ENCODE measurements around the gene VAMP5. TPM values are rescaled to one million over a fixed set of nuclear protein-coding genes. Genes with fewer than 3 reads are reported as not detected.

VAMP5 gene
- total RNA-seq, 4 donors from 2014 or later: 6.1 to 45.6 (median 17.0) TPM

- H3K27ac ChIP-seq: no peak overlapping the region
- 83 to 85% methylated on average over 8 of the region's 8 CpGs for WGBS, 2 donors
- DNase-seq: no peak
These were observed 50.8 kb downstream of the VAMP5 start for GRCh38 chr2:85635011-85635410.

GRCh38 chr2:85635636-85636035 is 51.4 kb downstream of the VAMP5 start:
- H3K4me1 ChIP-seq: peaks cover 0 to 7% (median 0%) of the 10 kb centered on the region in 3 donors
- intact Hi-C loops (cut with DNase I): no loop called here
- no peak for DNase-seq
- no peaks in the 10 kb centered on the region for H3K9me3 ChIP-seq
- TF ChIP-seq, protein P1, sequence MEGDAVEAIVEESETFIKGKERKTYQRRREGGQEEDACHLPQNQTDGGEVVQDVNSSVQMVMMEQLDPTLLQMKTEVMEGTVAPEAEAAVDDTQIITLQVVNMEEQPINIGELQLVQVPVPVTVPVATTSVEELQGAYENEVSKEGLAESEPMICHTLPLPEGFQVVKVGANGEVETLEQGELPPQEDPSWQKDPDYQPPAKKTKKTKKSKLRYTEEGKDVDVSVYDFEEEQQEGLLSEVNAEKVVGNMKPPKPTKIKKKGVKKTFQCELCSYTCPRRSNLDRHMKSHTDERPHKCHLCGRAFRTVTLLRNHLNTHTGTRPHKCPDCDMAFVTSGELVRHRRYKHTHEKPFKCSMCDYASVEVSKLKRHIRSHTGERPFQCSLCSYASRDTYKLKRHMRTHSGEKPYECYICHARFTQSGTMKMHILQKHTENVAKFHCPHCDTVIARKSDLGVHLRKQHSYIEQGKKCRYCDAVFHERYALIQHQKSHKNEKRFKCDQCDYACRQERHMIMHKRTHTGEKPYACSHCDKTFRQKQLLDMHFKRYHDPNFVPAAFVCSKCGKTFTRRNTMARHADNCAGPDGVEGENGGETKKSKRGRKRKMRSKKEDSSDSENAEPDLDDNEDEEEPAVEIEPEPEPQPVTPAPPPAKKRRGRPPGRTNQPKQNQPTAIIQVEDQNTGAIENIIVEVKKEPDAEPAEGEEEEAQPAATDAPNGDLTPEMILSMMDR (IDR thresholded peaks at IDR 0.05): no peak
- H3K36me3 ChIP-seq: peaks cover 13 to 100% (median 65%) of the 10 kb centered on the region in 3 donors
- no peak overlapping the region for H3K4me3 ChIP-seq
- H3K27me3 ChIP-seq: no peaks in the 10 kb centered on the region
- 65 to 71% methylated on average over 4 of the region's 4 CpGs for WGBS, 2 donors
- no peak overlapping the region for H3K27ac ChIP-seq

More at GRCh38 chr2:85635011-85635410, 50.8 kb downstream of the VAMP5 start:
- peaks cover 0 to 7% (median 0%) of the 10 kb centered on the region in 3 donors for H3K4me1 ChIP-seq
- H3K36me3 ChIP-seq: peaks cover 13 to 100% (median 59%) of the 10 kb centered on the region in 3 donors
- no peaks in the 10 kb centered on the region for H3K9me3 ChIP-seq
- intact Hi-C loops (cut with DNase I): no loop called here
- no peaks in the 10 kb centered on the region for H3K27me3 ChIP-seq
- H3K4me3 ChIP-seq: no peak overlapping the region
- no peak for TF ChIP-seq POLR2A (IDR thresholded peaks at IDR 0.05)
- TF ChIP-seq, protein P1 (IDR thresholded peaks at IDR 0.05): no peak

DNA sequence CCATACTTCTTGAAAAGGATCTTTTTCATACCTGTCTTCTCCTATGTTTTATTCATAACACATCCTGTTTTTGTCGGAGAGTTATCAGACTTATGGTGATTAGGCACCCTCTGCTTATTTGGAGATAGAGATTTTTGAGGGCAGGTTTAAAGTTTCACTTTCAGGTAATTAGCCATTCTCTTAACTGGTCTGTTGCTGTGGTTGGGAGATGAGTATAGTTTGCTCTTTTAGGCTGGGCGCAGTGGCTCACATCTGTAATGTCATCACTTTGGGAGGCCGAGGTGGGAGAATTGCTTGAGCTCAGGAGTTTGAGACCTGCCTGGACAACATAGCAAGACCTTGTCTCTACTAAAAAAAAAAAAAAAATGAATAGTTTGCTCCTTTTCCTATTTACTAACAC is 58.5 kb downstream of the VAMP5 start:
- Histone ChIP-seq H3K27ac (no peak overlapping the region), H3K27me3 (no peaks in the 10 kb centered on the region), H3K9me3 (no peaks in the 10 kb centered on the region), H3K36me3 (peaks cover 42 to 100% (median 74%) of the 10 kb centered on the region in 3 donors), H3K4me1 (peaks cover 0 to 2% (median 0%) of the 10 kb centered on the region in 3 donors), H3K4me3 (no peak overlapping the region)
- 40 to 75% methylated on average over 3 of the region's 3 CpGs for WGBS, 2 donors
- TF ChIP-seq, protein P1 (IDR thresholded peaks at IDR 0.05): no peak
- intact Hi-C loops (cut with DNase I): no loop called here
- DNase-seq: no peak

Small RNAs within 50 kb of the gene (small RNA-seq; reads per million reads assigned to genes)
- 0 reads per million in 4 donors for gene RN7SL126P

Other genes with a start within 250 kb of the VAMP5 start
- gene RETSAT, start 229.9 kb upstream of the VAMP5 start, total RNA-seq: 10 to 100 TPM; 55.8 to 73.3 (median 66.9) TPM
- 10 to 100 TPM in 3 of 4 donors, 1 to 10 TPM in 1; 8.2 to 16.6 (median 13.7) TPM for gene ELMOD3, start 229.7 kb upstream of the VAMP5 start, total RNA-seq
- gene CAPG, start 174.1 kb upstream of the VAMP5 start, total RNA-seq: 100 to 1,000 TPM; 185 to 301 (median 221) TPM
- gene SH2D6, start 165.7 kb upstream of the VAMP5 start, total RNA-seq: under 1 TPM in 1 of 4 donors, not detected in 3; 0.50 TPM
- gene MAT2A, start 45.3 kb upstream of the VAMP5 start, total RNA-seq: 100 to 1,000 TPM in 2 of 4 donors, 10 to 100 TPM in 2; 81.8 to 272 (median 121) TPM
- 10 to 100 TPM; 19.7 to 27.5 (median 23.3) TPM for gene GGCX, start 22.9 kb upstream of the VAMP5 start, total RNA-seq
- 100 to 1,000 TPM in 1 of 4 donors, 10 to 100 TPM in 3; 78.8 to 144 (median 93.8) TPM for gene VAMP8, start 6.8 kb upstream of the VAMP5 start, total RNA-seq
- gene RNF181, start 11.3 kb downstream of the VAMP5 start, total RNA-seq: 100 to 1,000 TPM in 3 of 4 donors, 10 to 100 TPM in 1; 88.3 to 128 (median 115) TPM
- 10 to 100 TPM in 1 of 4 donors, 1 to 10 TPM in 3; 6.3 to 15.8 (median 7.4) TPM for gene TMEM150A, start 18.3 kb downstream of the VAMP5 start, total RNA-seq
- gene C2orf68, start 27.6 kb downstream of the VAMP5 start, total RNA-seq: 10 to 100 TPM in 3 of 4 donors, 1 to 10 TPM in 1; 9.4 to 17.1 (median 14.7) TPM
- 10 to 100 TPM; 37.0 to 53.6 (median 40.7) TPM for gene USP39, start 31.8 kb downstream of the VAMP5 start, total RNA-seq
- not detected for gene SFTPB, start 83.8 kb downstream of the VAMP5 start, total RNA-seq
- 1 to 10 TPM in 3 of 4 donors, under 1 TPM in 1; 0.76 to 6.1 (median 2.1) TPM for gene GNLY, start 109.9 kb downstream of the VAMP5 start, total RNA-seq
- 10 to 100 TPM in 2 of 4 donors, 1 to 10 TPM in 2; 2.0 to 24.6 (median 7.6) TPM for gene ATOH8, start 169.6 kb downstream of the VAMP5 start, total RNA-seq